Cardiac fibroblast (primary cell): ENCODE measurements around the gene SEPSECS.

Experiments used
- DNase-seq, 2 donors: peaks; one replicate each; pipeline versions ENCODE4 v3.0.0 to v3.0.0-alpha.2; 2010; ENCODE audit warnings: low read depth in 2 of 2
- H3K4me3 ChIP-seq, 2 donors: replicated peaks in 1 of 2; 1 replicate in 1 of 2; 2 replicates in 1 of 2; pipeline ENCODE4 v1.5.1; 2011; ENCODE audit warnings: low read depth in 2 of 2, low read length in 2 of 2, mild to moderate bottlenecking in 2 of 2, moderate library complexity in 1 of 2
- TF ChIP-seq, protein P1 (sequence below): IDR thresholded peaks from one replicate; pipeline ENCODE4 v1.5.1; 2011; ENCODE audit warnings: low read depth, mild to moderate bottlenecking, low read length, inconsistent platforms

SEPSECS gene

DNA sequence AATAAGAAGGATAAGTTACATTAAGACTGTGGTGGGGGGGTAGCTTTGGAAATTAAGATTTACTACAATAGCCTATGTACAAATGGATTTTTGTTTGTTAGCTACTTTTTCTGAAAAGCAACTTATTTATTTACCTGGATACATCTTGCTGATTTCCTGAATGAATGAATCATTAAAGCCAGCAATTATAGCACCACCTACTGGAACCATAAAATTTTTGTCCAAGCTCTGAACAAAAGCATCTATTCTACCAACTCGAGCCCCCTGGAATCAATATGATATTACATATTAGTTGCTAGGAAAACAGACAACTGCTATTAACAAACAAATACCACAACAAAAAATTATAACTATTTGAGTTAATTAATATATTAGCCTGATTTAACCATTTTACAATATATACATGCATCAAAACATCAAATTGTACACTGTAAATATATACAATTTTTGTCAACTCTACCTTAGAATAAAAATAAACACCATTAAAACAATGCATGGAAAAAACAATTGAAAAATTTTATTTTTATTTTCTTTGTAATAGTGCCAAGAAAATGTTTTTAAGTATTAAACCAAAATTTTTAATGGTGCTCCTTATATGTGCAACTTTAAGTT lies 15.3 kb downstream of the SEPSECS start:
- no peak overlapping the region for H3K4me3 ChIP-seq
- peak; percentile 57 to 63 for DNase-seq
- TF ChIP-seq, protein P1, sequence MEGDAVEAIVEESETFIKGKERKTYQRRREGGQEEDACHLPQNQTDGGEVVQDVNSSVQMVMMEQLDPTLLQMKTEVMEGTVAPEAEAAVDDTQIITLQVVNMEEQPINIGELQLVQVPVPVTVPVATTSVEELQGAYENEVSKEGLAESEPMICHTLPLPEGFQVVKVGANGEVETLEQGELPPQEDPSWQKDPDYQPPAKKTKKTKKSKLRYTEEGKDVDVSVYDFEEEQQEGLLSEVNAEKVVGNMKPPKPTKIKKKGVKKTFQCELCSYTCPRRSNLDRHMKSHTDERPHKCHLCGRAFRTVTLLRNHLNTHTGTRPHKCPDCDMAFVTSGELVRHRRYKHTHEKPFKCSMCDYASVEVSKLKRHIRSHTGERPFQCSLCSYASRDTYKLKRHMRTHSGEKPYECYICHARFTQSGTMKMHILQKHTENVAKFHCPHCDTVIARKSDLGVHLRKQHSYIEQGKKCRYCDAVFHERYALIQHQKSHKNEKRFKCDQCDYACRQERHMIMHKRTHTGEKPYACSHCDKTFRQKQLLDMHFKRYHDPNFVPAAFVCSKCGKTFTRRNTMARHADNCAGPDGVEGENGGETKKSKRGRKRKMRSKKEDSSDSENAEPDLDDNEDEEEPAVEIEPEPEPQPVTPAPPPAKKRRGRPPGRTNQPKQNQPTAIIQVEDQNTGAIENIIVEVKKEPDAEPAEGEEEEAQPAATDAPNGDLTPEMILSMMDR = peak; percentile 66

DNA sequence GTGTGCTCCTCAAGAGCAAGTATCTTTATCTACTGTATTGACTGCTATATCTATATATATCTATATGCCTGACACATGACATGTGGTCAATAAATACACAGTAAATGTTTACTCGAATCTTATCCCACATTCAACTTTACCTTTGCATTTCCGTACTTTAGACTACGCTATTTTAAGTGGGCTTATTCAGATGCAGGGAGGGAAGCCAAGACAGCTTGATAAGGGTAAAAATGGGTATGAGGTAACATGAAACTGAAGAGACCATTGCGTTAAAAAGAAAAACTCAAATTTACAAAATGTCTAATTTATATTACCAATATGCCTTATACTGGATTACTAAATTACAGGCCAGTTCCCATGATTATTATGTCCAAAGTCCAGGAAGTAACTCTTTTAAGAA lies 17.8 kb downstream of the SEPSECS start:
- TF ChIP-seq, protein P1 = no peak
- H3K4me3 ChIP-seq = no peak overlapping the region
- no peak for DNase-seq

DNA sequence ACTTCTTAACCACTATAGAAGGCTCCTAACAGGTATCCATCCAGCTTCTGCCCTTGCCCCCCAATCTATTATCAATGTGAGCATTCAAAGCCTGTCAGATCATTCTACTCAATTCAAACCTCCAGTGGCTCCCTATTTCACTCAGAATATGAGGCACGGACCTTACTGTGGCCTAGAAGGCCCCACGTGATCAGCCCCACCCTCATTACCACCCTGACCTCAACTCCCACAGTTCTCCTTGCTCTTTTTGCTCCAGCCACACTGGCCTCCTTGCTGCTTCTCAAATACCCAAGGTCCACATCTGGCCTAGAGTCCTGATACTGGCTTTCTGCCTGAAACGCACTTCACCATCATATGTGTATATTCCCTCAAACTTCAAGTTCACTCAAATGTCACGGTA lies 18.7 kb downstream of the SEPSECS start:
- H3K4me3 ChIP-seq = no peak overlapping the region
- TF ChIP-seq, protein P1 = no peak
- no peak for DNase-seq

- no peak overlapping the region for H3K4me3 ChIP-seq
- TF ChIP-seq, protein P1 = no peak
- no peak for DNase-seq
Measured at GRCh38 chr4:25133132-25133531, 27.1 kb downstream of the SEPSECS start.

GRCh38 chr4:25131926-25132325 lies 28.3 kb downstream of the SEPSECS start:
- TF ChIP-seq, protein P1 = no peak
- DNase-seq = no peak
- H3K4me3 ChIP-seq = no peak overlapping the region

- TF ChIP-seq, protein P1 = no peak
- no peak for DNase-seq
- no peak overlapping the region for H3K4me3 ChIP-seq
Measured at GRCh38 chr4:25131381-25131780, 28.9 kb downstream of the SEPSECS start.

DNA sequence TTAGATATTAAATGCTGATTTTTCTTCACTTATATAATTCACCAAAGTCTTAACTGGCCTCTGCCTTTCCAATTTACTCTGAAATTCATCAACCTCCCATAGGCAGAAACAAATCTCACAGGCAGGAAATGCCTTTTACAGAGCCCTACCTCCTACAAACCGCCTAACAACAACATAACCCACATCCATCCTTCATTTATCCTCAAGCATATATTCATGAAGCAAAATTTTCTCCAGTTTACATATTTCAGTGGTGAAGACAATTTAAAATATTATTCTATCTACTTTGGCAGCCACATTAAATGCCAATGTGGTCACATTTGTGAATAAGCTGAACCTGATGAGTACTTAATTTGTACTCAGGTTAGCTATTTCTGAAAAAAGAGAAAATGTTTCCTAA lies 30.3 kb downstream of the SEPSECS start:
- DNase-seq = no peak
- no peak overlapping the region for H3K4me3 ChIP-seq
- TF ChIP-seq, protein P1 = no peak
